HepG2 (cell line): ENCODE data around the gene SLC25A36. TPM values are rescaled to one million over a fixed set of nuclear protein-coding genes. Genes with fewer than 3 reads are reported as not detected.

Experiments
- ESRRA ChIP-seq: sonication (generic); formaldehyde crosslinking; IDR thresholded peaks from 2 replicates; pipeline ENCODE4 v1.5.1; 2020; ENCODE audit warnings: mild to moderate bottlenecking, low read depth, missing genetic modification reagents
- NRL ChIP-seq: sonication (generic); formaldehyde crosslinking; IDR thresholded peaks from 2 replicates; pipeline ENCODE4 v1.5.0; 2020; ENCODE audit warnings: missing genetic modification reagents, mild to moderate bottlenecking, moderate library complexity, borderline replicate concordance
- POLR2A ChIP-seq, 2 experiments: IDR thresholded peaks; 2 replicates each; pipeline ENCODE4 v1.6.1; 2011; ENCODE audit warnings: low read depth in 2 of 2, low read length in 2 of 2, mild to moderate bottlenecking in 1 of 2, moderate library complexity in 1 of 2; ENCODE audit not compliant: insufficient read depth in 1 of 2
- PRPF4 ChIP-seq: fragments of 200-400 bp; formaldehyde crosslinking; IDR thresholded peaks from 2 replicates; pipeline ENCODE4 v1.6.1; 2016; ENCODE audit warnings: low read length, low read depth; ENCODE audit not compliant: poor library complexity, severe bottlenecking
- RORA ChIP-seq: sonication (generic); formaldehyde crosslinking; IDR thresholded peaks from 2 replicates; pipeline ENCODE4 v1.5.0; 2020; ENCODE audit warnings: mild to moderate bottlenecking, missing genetic modification reagents, moderate library complexity
- TRIM24 ChIP-seq: sonication (generic); formaldehyde crosslinking; IDR thresholded peaks from 2 replicates; pipeline ENCODE4 v1.8.0; 2022; ENCODE audit warnings: mild to moderate bottlenecking, missing genetic modification reagents
- ZNF343 ChIP-seq: sonication (generic); formaldehyde crosslinking; IDR thresholded peaks from 2 replicates; pipeline ENCODE4 v1.4.0; 2020; ENCODE audit warnings: mild to moderate bottlenecking, missing genetic modification reagents
- ZNF570 ChIP-seq: sonication (generic); formaldehyde crosslinking; IDR thresholded peaks from 2 replicates; pipeline ENCODE4 v1.4.0; 2020; ENCODE audit warnings: mild to moderate bottlenecking, missing genetic modification reagents, borderline replicate concordance
- ZNF616 ChIP-seq: sonication (generic); formaldehyde crosslinking; IDR thresholded peaks from 2 replicates; pipeline ENCODE4 v1.5.0; 2020; ENCODE audit warnings: low read depth, mild to moderate bottlenecking, missing genetic modification reagents
- polyA plus RNA-seq, 8 experiments: library from polyadenylated mRNA; depleted of rRNA in 3 of 8; stranded (reverse) in 7 of 8; unstranded in 1 of 8; fragments of >200 nt; fragmentation: Illumina TruSeq in 4 of 8; extraction: Trizol in 4 of 8; gene quantifications; 2 replicates each; pipeline versions ENCODE4 v1.2.1 to v1.2.3, GENCODE V29; 2011 to 2016; ENCODE audit warnings: low read depth in 4 of 8, missing spikeins in 1 of 8, mixed read lengths in 1 of 8; ENCODE audit not compliant: insufficient read depth in 1 of 8
- total RNA-seq, 5 experiments: library from RNA; depleted of rRNA; stranded (reverse); fragments of >200 nt; fragmentation: Illumina TruSeq; extraction: Trizol; gene quantifications; 2 replicates each; pipeline ENCODE4 v1.2.3, GENCODE V29; 2016; ENCODE audit warnings: low read depth in 1 of 5
- TF ChIP-seq, protein P1 (sequence below): sonication (generic); formaldehyde crosslinking; IDR thresholded peaks from 2 replicates; pipeline ENCODE4 v1.4.0; 2020; ENCODE audit warnings: missing genetic modification reagents, borderline replicate concordance
- TF ChIP-seq, protein P2 (sequence below): sonication (generic); formaldehyde crosslinking; IDR thresholded peaks from 2 replicates; pipeline ENCODE4 v1.4.0; 2020; ENCODE audit warnings: missing genetic modification reagents, mild to moderate bottlenecking, borderline replicate concordance
- TF ChIP-seq, protein P3 (sequence below): sonication (generic); formaldehyde crosslinking; IDR thresholded peaks from 2 replicates; pipeline ENCODE4 v1.8.1; 2023; ENCODE audit warnings: missing genetic modification reagents, inconsistent platforms, borderline replicate concordance
- TF ChIP-seq, protein P4 (sequence below): sonication (generic); formaldehyde crosslinking; IDR thresholded peaks from 2 replicates; pipeline ENCODE4 v1.4.0; 2020; ENCODE audit warnings: missing genetic modification reagents
- TF ChIP-seq, protein P5 (sequence below): IDR thresholded peaks from 2 replicates; pipeline ENCODE4 v1.6.1; 2016

SLC25A36 gene
- total and polyA plus RNA-seq, 2 of the 13 experiments (the other 11 are each of a cell fraction or from before 2014, with no cell fraction given): 30.6 to 85.6 TPM

DNA sequence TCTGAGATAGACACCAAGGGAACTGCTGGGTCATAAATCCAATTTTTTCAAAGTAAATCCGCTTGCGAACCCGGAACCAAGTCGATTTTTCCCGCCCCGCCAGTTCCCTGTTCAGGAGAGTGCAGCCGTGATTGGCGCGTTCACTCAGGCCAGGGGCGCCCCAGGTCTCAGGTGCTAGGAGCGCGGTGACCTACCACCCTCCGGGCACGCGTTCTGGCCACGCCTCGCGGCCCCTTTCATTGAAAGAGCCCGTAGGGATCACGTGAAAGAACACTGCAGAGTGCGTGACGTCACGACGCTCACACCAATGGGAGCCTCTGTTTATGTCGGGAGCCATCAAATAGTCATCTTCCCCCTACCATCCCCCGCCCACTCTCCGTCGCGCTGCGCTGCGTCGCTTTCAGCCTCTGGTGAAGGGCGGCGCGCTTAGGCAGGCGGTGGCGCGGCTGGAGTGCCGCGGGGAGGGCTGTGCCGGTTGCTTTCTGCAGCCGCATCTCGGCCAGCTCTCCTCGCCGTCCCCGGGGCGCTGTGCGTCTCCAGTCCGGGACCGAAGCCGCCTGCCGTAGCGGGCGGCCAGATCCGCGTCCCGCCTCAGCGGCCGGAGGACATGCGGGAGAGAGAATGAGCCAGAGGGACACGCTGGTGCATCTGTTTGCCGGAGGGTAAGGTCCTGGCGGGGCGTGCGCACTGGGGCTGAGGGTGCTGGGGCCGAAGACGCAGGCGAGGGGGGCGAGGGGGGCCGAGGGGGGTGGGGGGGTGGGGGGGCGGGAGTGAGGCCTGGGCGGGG lies at the start of gene SLC25A36 (continued):
- TF ChIP-seq, protein P1, sequence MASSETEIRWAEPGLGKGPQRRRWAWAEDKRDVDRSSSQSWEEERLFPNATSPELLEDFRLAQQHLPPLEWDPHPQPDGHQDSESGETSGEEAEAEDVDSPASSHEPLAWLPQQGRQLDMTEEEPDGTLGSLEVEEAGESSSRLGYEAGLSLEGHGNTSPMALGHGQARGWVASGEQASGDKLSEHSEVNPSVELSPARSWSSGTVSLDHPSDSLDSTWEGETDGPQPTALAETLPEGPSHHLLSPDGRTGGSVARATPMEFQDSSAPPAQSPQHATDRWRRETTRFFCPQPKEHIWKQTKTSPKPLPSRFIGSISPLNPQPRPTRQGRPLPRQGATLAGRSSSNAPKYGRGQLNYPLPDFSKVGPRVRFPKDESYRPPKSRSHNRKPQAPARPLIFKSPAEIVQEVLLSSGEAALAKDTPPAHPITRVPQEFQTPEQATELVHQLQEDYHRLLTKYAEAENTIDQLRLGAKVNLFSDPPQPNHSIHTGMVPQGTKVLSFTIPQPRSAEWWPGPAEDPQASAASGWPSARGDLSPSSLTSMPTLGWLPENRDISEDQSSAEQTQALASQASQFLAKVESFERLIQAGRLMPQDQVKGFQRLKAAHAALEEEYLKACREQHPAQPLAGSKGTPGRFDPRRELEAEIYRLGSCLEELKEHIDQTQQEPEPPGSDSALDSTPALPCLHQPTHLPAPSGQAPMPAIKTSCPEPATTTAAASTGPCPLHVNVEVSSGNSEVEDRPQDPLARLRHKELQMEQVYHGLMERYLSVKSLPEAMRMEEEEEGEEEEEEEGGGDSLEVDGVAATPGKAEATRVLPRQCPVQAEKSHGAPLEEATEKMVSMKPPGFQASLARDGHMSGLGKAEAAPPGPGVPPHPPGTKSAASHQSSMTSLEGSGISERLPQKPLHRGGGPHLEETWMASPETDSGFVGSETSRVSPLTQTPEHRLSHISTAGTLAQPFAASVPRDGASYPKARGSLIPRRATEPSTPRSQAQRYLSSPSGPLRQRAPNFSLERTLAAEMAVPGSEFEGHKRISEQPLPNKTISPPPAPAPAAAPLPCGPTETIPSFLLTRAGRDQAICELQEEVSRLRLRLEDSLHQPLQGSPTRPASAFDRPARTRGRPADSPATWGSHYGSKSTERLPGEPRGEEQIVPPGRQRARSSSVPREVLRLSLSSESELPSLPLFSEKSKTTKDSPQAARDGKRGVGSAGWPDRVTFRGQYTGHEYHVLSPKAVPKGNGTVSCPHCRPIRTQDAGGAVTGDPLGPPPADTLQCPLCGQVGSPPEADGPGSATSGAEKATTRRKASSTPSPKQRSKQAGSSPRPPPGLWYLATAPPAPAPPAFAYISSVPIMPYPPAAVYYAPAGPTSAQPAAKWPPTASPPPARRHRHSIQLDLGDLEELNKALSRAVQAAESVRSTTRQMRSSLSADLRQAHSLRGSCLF: peak; percentile 53; the same call in 1 of the 2 replicates
- TF ChIP-seq RORA (no peak), ZNF343 (CRISPR knock-in tag) (peak; percentile 82; the same call in 1 of the 2 replicates), ZNF616 (CRISPR knock-in tag) (peak; percentile 95), PRPF4 (no peak), ESRRA (CRISPR knock-in tag) (peak; percentile 71; the same call in 1 of the 2 replicates), POLR2A (IDR thresholded peaks at IDR 0.05; ENCODE audit: insufficient read depth in 1 of 2, low read depth in 2 of 2, low read length in 2 of 2) (peak; percentile 90 to 94), NRL (CRISPR knock-in tag) (peak; percentile 98), ZNF570 (peak; percentile 88; the same call in 1 of the 2 replicates), TRIM24 (CRISPR knock-in tag) (no peak)
- TF ChIP-seq, protein P2, sequence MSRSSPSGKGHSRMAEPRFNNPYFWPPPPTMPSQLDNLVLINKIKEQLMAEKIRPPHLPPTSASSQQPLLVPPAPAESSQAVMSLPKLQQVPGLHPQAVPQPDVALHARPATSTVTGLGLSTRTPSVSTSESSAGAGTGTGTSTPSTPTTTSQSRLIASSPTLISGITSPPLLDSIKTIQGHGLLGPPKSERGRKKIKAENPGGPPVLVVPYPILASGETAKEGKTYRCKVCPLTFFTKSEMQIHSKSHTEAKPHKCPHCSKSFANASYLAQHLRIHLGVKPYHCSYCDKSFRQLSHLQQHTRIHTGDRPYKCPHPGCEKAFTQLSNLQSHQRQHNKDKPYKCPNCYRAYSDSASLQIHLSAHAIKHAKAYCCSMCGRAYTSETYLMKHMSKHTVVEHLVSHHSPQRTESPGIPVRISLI (CRISPR knock-in tag): peak; percentile 64; the same call in 1 of the 2 replicates
- TF ChIP-seq, protein P3, sequence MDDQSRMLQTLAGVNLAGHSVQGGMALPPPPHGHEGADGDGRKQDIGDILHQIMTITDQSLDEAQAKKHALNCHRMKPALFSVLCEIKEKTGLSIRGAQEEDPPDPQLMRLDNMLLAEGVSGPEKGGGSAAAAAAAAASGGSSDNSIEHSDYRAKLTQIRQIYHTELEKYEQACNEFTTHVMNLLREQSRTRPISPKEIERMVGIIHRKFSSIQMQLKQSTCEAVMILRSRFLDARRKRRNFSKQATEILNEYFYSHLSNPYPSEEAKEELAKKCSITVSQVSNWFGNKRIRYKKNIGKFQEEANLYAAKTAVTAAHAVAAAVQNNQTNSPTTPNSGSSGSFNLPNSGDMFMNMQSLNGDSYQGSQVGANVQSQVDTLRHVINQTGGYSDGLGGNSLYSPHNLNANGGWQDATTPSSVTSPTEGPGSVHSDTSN (CRISPR knock-in tag): peak; percentile 85
- TF ChIP-seq, protein P4, sequence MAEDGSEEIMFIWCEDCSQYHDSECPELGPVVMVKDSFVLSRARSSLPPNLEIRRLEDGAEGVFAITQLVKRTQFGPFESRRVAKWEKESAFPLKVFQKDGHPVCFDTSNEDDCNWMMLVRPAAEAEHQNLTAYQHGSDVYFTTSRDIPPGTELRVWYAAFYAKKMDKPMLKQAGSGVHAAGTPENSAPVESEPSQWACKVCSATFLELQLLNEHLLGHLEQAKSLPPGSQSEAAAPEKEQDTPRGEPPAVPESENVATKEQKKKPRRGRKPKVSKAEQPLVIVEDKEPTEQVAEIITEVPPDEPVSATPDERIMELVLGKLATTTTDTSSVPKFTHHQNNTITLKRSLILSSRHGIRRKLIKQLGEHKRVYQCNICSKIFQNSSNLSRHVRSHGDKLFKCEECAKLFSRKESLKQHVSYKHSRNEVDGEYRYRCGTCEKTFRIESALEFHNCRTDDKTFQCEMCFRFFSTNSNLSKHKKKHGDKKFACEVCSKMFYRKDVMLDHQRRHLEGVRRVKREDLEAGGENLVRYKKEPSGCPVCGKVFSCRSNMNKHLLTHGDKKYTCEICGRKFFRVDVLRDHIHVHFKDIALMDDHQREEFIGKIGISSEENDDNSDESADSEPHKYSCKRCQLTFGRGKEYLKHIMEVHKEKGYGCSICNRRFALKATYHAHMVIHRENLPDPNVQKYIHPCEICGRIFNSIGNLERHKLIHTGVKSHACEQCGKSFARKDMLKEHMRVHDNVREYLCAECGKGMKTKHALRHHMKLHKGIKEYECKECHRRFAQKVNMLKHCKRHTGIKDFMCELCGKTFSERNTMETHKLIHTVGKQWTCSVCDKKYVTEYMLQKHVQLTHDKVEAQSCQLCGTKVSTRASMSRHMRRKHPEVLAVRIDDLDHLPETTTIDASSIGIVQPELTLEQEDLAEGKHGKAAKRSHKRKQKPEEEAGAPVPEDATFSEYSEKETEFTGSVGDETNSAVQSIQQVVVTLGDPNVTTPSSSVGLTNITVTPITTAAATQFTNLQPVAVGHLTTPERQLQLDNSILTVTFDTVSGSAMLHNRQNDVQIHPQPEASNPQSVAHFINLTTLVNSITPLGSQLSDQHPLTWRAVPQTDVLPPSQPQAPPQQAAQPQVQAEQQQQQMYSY (CRISPR knock-in tag): 0 out of 2 replicates have a peak, but pooled peaks have one; percentile 30
- TF ChIP-seq, protein P5, sequence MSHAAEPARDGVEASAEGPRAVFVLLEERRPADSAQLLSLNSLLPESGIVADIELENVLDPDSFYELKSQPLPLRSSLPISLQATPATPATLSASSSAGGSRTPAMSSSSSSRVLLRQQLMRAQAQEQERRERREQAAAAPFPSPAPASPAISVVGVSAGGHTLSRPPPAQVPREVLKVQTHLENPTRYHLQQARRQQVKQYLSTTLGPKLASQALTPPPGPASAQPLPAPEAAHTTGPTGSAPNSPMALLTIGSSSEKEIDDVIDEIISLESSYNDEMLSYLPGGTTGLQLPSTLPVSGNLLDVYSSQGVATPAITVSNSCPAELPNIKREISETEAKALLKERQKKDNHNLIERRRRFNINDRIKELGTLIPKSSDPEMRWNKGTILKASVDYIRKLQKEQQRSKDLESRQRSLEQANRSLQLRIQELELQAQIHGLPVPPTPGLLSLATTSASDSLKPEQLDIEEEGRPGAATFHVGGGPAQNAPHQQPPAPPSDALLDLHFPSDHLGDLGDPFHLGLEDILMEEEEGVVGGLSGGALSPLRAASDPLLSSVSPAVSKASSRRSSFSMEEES (CRISPR knock-in tag): peak; percentile 97
